Hippocampal formation (tissue), 2 donors: ENCODE results near the gene ADGRL3.
"Not testable (repeated sequence)": the region's sequence is repeated elsewhere in the genome, so short reads cannot be mapped to it uniquely, and the experiment has no call there.

Experiments
- DNase-seq, 2 donors: peaks; one replicate each; lab custom pipeline; 2025; lab: John Stamatoyannopoulos, UW

The ADGRL3 gene

DNA sequence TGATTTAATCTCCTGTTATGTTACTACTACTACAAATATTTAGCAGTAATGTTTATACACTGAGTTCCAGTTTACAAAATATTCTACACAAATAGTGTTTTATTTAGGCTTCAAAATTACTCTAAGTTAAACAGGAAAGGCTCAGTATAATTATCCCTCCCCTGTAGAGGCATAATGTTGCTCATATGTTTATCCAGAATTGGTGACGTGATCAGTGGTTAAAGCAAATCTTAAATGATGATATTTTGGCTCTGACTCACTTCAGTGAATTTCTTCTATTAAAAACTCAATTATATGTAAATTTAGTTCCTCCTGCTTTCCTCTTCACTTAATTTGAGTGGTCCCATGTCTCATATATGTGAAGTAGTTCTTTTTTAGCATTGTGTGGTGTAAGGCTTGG lies 438.5 kb downstream of the ADGRL3 start:
- DNase-seq: no peak

GRCh38 chr4:61646746-61647350 lies 446.7 kb downstream of the ADGRL3 start:
- not testable (repeated sequence) for DNase-seq

DNA sequence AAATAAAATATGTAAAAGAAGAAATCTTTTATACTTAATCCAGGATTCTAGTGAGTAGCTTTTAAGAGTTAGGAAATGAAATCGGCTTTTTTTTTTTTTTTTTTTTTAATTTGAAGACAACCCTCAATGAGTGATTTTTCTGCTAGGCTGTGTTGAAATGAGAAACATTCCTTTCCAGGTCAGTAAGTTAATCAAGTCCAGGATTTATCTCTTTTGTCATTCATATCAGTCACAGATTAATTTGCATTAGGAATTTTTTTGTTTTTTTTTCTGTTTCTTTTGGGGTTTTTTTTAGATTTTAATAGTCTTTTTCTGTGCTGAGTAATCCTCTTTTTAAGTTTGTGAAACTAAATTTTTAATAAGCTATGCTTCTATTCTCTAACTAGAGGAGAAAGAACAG lies 448.1 kb downstream of the ADGRL3 start:
- DNase-seq: peak in 1 of 2 donors; percentile 17

DNA sequence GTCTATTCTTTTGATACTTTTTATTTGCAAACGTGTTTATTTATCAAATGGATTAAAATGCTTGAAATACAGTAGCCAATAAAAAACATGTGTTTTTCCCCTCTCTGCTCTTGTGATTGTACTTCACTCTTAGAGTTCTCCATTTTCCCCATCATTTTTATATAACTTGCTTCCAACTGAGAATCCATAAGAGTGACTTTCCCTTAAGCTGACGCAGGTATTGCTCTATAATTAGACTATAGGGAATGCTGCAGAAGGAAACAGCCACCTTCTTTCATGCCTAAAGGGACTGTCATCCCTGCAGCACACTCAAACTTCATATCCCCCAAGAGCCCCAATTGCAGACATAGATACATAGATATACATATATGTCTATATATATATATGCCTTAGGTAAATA lies 456.9 kb downstream of the ADGRL3 start:
- no peak for DNase-seq

DNA sequence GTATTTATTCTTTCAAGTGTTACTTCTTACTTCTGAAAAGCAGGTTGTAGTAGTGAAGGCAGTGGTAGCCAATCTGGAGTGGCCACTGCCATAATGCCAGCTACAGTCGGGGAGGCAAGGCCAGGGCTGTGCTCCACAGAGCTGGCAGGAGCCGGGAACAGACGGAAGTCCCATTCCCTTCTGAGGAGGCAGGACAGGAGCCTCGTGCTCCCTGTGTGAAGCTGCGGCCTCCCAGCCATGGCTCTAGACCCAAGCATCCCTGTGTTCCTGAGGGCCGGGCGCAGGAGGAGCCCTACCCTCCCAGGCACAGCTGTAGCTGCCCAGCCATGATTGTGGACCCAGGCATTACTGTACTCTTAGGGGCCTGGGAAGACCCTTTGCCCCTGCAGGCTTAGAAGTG lies 461.8 kb downstream of the ADGRL3 start:
- no peak for DNase-seq

DNA sequence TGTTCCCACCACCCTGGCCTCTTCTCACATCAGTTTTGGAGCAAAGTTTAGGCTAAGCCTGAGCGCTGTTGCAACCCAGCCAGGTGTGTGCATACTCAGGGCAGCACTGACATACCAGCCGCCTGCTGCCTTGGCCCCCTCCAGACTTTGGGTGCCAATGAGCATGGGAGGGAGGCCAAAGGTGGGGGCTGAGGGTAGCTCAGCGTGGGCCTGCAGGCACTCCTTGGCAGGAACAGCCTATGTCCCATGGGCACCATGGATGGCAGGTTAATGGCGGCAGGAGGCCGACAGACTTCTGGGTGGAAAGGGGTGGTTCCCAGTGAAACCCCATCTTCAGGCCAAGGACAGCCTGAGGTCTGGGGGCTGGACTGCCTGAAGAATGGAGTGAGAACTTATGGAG lies 462.2 kb downstream of the ADGRL3 start:
- no peak for DNase-seq

DNA sequence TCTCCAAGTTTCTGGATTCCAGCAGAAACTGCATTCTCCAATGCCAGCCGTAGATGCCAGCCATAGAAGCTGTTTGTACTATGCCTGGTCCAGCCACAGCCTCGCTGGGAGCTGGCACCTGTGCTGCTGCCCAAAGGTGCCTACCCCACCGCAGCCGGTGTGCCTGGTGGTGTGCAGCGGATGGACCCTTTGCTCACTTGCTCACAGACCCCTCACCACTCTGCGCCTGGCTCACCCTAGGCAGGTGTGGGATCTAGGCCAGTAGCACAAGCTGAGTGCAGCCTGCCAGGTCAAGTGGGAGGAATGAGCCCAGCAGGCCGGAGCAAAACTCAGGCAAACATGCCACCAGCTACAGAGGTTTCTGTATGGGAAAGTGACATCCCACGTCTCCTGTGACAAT lies 463.2 kb downstream of the ADGRL3 start:
- no peak for DNase-seq

- no peak for DNase-seq
Measured at GRCh38 chr4:61665649-61666048, 465.5 kb downstream of the ADGRL3 start.

- DNase-seq: no peak
Measured at GRCh38 chr4:61666244-61666643, 466.1 kb downstream of the ADGRL3 start.

DNA sequence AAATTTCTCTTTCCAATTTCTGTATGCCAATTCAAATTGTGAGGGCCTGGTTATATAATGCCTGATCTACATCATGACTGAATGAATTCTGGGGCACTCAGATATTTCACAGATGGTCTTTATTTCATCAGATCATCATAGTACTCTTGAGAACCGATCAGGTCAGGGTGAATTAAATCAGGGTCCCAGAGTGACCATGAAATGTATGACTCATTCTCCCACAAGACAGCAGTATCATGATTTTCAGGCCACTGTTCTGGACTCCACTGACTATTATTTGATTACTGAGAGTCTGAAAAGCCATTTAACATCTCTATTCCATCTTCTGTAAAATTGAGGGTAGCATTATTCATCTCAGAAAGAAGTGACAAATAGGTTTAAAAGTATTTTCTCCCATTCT lies 471.5 kb downstream of the ADGRL3 start:
- no peak for DNase-seq

GRCh38 chr4:61675464-61675863 lies 475.3 kb downstream of the ADGRL3 start:
- no peak for DNase-seq

- no peak for DNase-seq
Measured at GRCh38 chr4:61678297-61678696, 478.2 kb downstream of the ADGRL3 start.

- DNase-seq: no peak
Measured at GRCh38 chr4:61693520-61693919, 493.4 kb downstream of the ADGRL3 start.

GRCh38 chr4:61714387-61714911 lies 514.3 kb downstream of the ADGRL3 start:
- DNase-seq: no peak

DNA sequence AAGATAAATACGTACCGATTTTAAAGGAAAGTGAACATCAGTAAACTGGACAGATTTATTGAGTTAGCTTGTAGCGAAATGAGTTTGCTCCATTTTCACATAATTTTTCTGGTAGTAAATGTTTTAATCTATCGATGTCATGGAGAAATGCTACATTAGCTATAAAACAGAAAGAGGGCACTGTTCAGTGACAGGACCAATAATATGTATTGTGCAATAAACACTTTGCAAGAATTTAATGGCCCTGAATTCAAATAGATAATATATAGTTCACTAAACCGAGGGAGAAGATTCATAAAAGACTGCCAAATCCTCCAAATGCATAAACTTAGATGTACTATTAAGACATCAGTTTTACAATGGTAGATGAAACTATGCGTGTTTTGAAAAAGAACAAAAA lies 516.3 kb downstream of the ADGRL3 start:
- no peak for DNase-seq

GRCh38 chr4:61723492-61723891 lies 523.4 kb downstream of the ADGRL3 start:
- DNase-seq: no peak

- DNase-seq: no peak
Measured at GRCh38 chr4:61727286-61727685, 527.2 kb downstream of the ADGRL3 start.

DNA sequence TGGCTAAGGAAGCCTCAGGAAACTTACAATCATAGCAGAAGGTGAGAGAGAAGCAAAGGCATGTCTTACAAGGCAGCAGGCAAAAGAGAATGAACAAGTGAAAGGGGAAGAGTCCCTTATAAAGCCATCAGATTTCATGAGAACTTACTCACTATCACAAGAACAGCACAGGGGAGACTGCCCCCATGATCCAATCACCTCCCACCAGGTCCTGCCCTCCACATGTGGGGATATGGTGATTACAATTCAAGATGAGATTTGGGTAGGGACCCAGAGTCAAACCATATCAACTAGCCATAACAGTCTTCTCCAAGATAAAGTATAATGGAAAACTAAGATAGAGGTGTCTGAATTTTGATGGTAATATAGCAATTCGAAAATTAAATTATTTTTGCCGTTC lies 534.3 kb downstream of the ADGRL3 start:
- DNase-seq: no peak

GRCh38 chr4:61739887-61740286 lies 539.8 kb downstream of the ADGRL3 start:
- no peak for DNase-seq

DNA sequence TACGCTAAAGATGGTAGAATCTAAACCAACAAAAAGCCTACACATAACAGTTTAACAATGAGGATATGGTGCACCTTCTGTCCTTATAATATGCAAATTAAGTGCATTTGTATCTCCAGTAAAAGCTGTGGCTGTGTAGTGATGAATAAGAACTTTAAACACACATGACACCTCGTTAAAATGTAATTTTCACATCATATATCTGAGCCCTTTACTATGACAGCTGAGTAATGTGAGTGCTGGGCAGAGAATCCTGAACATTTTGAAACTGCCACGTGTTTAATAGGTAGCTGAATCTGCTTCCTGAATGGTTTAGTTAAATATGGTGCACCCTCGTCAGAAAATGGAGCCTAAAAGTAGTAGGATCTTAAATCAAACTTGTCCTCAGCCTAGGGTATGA lies 540.8 kb downstream of the ADGRL3 start:
- DNase-seq: no peak

- peak in 1 of 2 donors; percentile 16 for DNase-seq
Measured at GRCh38 chr4:61741327-61742096, 541.4 kb downstream of the ADGRL3 start.

- no peak for DNase-seq
Measured at GRCh38 chr4:61750810-61751209, 550.7 kb downstream of the ADGRL3 start.

- no peak for DNase-seq
Measured at GRCh38 chr4:61752617-61753016, 552.5 kb downstream of the ADGRL3 start.

GRCh38 chr4:61753739-61754138 lies 553.6 kb downstream of the ADGRL3 start:
- DNase-seq: no peak
